ENCODE results near the gene BIRC6.
"Not testable (repeated sequence)": the region's sequence is repeated elsewhere in the genome, so short reads cannot be mapped to it uniquely, and the experiment has no call there.

Gene BIRC6

GRCh38 chr2:32522770-32523169, 165.9 kb downstream of the BIRC6 start:
- DNase-seq, result no peak

DNA sequence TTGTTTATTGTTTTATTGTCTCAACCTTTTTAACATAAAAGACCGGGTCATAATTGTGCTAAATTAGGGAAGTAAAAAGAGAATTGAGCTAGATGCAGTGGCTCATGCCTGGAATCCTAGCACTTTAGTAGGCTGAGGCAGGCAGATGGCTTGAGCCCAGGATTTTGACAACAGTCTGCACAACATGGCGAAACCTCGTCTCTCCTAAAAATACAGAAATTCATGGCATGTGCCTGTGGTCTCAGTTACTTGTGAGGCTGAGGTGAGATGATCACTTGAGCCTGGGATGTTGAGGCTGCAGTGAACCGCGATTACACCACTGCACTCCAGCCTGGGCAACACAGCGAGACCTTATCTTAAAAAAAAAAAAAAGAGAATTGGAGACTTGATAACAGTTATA, 166.9 kb downstream of the BIRC6 start:
- no peak for DNase-seq

DNA sequence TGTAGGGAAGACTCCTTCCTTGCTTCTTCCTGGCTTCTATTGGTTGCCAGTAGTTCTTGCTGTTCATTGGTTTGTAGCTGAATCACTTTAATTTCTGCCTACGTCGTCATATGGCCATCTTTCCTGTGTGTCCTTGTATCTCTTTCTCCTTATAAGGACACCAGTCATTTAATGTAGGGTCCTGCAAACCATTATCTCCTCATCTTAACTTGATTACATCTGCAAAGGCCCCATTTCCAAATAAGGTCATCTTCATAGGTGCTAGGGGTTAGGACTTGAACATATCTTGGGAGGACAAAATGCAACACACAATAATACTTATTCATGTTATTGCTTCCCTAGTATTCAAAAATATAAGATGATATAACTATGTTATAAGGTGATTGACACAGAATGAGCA, 175.5 kb downstream of the BIRC6 start:
- DNase-seq, result no peak

- no peak for DNase-seq
Measured at GRCh38 chr2:32532961-32533360, 176.1 kb downstream of the BIRC6 start.

GRCh38 chr2:32534831-32535230, 178.0 kb downstream of the BIRC6 start:
- DNase-seq, result no peak

- no peak for DNase-seq
Measured at GRCh38 chr2:32538735-32539134, 181.9 kb downstream of the BIRC6 start.

- not testable (repeated sequence) for DNase-seq
Measured at GRCh38 chr2:32552483-32552882, 195.7 kb downstream of the BIRC6 start.

GRCh38 chr2:32553829-32554432, 197.1 kb downstream of the BIRC6 start:
- no peak for DNase-seq

DNA sequence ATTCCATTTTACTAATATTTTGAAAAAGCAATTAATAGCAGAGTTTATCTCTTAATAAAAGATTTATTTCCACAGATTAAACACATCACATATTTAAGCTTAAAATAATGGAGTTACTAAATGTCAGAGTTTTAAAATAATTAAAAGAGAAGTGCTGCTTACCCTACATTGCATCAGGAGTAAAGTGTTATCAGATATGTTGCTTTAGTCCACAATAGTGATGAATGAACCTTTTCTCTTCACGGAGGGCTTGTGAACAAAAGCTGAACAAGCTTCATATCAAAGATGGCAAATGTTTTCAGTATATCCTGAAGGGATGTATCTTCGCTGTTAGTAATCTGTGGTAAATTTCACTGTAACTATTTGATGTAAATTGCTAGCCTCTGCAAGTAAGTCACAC, 201.7 kb downstream of the BIRC6 start:
- DNase-seq, result no peak

DNA sequence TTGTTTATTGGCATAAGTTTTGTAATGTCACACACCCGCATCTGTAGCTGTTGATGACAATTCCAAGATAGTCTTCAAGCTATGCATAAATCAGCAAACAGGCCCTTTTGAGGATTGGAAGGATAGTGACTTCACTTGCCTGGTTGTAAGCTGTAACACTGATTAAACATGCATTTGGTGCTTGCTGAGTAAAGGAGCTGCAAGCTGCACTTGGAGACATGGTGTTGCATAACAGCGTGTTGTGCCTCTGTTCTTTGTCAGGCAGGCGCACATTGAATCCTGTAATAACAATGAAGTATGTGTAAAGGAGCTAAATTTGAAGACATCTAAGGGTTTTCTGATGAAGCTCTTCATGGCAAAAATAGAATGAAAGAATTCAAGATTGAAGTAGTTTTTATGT, 202.3 kb downstream of the BIRC6 start:
- no peak for DNase-seq

DNA sequence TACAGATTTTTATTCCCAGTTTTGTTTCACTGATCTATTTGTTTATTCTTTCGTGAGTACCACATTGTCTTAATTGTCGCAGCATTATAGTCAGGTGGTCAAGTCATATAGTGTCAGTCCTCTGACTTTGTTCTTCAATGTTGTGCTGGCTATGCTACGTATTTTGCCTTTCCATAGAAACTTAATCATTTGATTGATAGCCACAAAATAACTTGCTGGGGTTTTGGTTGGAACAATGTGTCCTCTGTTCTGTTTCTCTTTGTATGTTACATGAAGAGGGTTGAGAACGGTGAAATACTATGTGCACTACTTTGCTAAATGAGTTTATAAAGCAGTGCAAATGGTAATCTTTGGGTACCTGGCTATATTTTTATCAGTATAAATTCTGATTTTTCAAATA, 206.1 kb downstream of the BIRC6 start:
- DNase-seq, result no peak

GRCh38 chr2:32564417-32565035, 207.7 kb downstream of the BIRC6 start:
- DNase-seq, result no peak

DNA sequence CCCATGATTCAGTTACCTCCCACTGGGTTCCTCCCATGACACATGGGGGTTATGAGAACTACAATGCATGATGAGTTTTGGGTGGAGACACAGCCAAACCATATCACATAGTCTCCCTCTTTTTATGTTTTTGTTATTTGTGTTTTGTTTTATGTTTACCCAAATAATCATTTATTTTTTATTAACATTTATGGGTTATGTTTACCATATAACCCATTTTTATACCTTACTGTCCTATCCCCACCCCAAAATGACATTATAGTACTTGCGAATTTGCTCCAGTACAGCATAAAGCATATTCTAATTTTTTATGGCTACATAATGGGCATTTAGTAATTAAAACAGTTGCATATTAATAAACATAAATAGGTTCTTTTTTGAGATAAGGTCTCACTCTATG, 209.1 kb downstream of the BIRC6 start:
- DNase-seq, result no peak

- DNase-seq, result no peak
Measured at GRCh38 chr2:32572030-32572429, 215.2 kb downstream of the BIRC6 start.

DNA sequence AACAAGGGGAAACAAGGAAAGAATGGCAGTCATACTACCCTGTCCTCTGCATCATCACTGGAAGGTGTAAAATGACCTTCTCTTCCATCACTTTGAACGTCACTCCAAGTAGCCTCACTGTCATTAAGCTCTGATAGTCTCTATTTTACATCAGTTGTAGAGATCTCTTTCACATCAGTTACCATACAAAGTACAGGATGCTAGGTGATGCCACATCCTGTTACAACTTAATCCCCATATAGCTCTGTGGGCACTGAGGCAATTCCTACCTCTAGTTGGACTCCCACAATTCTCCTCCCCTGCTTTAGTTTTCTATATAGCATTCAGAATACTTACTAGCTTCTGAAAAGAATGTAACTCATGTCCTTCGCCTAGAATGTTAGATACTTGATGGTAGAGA, 215.9 kb downstream of the BIRC6 start:
- no peak for DNase-seq

- DNase-seq, result no peak
Measured at GRCh38 chr2:32591669-32592463, 235.0 kb downstream of the BIRC6 start.

DNA sequence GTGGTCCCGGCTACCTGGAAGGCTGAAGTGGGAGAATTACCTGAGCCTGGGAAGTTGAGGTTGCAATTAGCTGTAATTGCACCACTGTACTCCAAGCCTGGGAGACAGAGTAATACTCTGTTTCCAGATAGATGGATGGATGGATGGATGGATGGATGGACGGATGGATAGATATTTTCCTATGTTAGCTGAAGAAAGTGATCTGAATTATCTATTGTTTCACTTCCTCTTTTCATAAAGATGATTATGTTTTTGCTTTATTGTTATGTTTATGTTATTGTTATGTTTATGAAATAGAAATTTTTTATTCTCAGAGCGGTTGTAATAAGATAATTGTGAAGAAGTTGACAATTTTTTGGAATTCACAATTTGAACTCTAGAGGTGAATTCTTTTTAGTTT, 237.8 kb downstream of the BIRC6 start:
- no peak for DNase-seq

DNA sequence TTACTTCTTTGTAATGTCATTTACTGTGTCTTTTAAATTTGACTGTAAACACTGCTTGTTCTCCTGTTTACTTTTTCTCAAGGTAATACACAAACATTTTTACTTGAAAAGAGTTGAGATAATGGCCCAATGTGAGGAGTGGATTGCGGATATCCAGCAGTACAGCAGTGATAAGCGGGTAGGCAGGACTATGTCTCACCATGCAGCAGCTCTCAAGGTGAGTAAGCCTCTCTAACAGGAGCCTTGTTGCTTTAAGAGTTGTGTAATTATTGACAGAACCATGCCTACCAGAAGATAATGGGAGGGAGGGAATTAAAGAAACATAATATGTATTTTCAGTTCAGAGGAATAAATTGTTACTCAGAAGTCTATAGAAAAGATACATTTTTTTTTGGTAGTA, 254.5 kb downstream of the BIRC6 start:
- no peak for DNase-seq

GRCh38 chr2:32611771-32612170, 254.9 kb downstream of the BIRC6 start:
- DNase-seq, result no peak

DNA sequence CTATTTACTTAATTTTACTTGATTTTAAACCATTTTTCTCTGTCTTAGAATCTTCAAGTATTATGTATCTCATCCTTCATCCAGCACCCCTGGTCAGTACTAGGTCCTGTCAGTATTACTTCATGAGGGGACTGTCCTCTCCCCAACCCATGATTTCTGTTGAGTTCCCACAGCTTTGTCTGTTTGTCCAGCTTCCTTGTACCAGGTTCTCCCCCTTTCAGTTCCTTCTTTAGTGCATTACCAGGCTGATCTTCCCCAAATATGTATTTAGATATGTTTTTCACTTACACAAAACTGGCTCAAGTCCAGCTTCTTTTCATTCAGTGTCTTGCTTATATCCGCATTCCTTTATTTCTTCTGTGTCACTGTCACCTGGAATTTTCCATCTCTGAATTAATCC, 257.3 kb downstream of the BIRC6 start:
- no peak for DNase-seq

GRCh38 chr2:32617599-32618189, 260.9 kb downstream of the BIRC6 start:
- no peak for DNase-seq

DNA sequence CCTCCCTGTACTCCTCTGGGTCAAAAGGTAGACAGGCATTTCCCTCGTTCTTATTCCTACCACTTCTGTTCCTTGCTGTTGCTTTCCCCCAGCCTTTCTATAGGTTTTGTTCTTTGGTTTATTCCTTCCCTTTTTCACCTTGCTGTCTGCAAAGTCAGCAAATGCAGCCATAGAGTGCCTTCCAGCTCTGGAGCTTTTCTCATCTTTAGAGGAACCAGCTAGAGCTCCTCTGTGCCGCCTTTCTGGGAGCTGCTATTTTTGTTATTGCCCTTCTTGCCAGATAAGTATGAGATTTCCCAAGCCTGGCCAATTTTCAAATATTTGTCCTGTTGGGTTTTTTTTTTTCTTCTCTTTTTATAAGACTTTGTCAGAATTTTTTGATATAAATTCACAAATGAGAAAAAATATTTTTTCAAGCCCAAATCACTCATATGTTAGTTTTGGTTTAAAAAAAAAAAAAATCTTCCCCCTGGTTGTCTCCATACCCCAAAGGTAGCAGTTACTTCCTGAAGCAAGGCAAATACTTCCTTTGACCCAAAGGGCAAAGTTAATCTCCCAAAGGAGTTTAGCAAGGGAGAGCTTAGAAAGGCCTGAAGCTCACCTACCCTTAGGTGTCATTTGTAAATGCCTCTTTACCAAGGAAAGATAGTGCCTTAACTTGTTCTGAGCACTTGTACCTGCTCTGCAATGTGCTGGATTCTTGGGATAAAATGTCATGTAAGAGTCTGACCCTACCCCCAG, 265.9 kb downstream of the BIRC6 start:
- DNase-seq, result no peak

DNA sequence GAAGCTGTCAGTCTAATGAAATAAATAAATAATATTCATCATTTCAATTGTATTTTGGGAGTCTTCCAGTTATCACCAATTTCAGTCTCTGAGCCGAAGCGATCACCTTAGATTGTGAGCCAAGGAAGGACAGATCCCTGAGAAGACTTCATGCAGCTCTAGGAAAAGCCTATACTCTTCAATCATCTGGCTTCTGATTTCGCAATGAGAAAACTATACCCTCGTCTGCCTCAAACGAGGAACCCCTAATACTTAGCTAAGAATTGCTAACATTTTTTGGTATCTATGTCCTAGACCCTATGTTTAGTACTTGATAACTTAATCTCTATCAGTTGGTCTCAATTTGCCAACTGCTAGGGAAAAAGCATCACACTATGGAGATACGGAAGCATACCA, 266.5 kb downstream of the BIRC6 start:
- DNase-seq, result no peak

All from activated CD4-positive, alpha-beta T cell treated with anti-CD3 and anti-CD28 coated beads for 4 hours (primary cell).